GM19099 (cell line): ENCODE results near the gene DDX39B.

Experiments used
- POLR2A ChIP-seq: IDR thresholded peaks from 3 replicates; pipeline ENCODE4 v1.6.1; 2011; ENCODE audit warnings: low read depth; ENCODE audit not compliant: insufficient read length; ENCODE audit errors: extremely low read depth

The DDX39B gene

DNA sequence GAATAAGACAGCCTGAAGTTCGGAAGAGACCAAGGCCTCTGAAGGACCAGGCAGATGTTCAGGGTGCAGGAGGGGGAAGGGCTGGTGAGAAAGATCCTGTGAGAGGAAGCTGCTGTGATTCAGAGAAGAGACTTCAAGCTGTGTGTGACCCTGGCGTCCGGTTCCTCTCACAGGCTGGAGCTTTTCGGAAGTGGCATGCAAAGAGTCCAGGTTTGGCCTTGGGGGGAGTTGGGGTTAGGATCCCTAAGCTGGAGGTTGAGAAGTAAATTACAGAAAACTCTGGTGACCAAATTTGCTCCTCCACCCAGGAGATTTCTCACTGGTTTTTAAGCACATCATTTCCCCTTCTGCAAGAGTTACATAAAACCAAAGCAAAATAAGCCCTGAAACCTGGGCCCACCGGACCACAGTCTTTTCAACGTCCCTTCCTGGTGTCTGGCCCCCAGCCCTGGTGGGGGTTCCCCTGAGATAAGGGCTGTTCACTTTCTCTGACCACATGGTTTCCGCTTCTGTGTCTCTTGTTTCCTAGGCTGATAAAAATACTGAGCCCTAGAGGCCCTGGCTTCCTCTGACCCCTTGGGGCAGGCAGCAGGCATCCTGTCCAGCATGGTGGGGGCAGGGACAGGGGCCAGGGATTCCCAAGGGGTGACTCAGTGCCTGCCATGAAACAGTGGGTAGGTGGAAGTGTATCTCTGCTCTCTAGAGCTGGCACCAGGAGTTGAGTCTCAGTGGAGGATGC lies 18.3 kb upstream of the DDX39B start:
- peak; percentile 52 for TF ChIP-seq POLR2A

GRCh38 chr6:31559606-31559957 lies 17.8 kb upstream of the DDX39B start:
- TF ChIP-seq POLR2A, result no peak

GRCh38 chr6:31558631-31559500 lies 17.1 kb upstream of the DDX39B start:
- TF ChIP-seq POLR2A, result peak; percentile 58

DNA sequence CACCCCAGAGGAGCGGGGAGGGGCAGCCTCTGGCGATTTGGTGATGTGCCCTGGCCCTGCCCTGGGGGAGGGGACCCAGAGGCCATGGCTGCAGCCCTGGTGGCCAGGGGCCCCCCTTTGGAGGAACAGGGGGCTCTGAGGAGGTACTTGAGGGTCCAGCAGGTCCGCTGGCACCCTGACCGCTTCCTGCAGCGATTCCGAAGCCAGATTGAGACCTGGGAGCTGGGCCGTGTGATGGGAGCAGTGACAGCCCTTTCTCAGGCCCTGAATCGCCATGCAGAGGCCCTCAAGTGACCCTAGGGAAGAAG lies 16.5 kb upstream of the DDX39B start:
- no peak for TF ChIP-seq POLR2A

DNA sequence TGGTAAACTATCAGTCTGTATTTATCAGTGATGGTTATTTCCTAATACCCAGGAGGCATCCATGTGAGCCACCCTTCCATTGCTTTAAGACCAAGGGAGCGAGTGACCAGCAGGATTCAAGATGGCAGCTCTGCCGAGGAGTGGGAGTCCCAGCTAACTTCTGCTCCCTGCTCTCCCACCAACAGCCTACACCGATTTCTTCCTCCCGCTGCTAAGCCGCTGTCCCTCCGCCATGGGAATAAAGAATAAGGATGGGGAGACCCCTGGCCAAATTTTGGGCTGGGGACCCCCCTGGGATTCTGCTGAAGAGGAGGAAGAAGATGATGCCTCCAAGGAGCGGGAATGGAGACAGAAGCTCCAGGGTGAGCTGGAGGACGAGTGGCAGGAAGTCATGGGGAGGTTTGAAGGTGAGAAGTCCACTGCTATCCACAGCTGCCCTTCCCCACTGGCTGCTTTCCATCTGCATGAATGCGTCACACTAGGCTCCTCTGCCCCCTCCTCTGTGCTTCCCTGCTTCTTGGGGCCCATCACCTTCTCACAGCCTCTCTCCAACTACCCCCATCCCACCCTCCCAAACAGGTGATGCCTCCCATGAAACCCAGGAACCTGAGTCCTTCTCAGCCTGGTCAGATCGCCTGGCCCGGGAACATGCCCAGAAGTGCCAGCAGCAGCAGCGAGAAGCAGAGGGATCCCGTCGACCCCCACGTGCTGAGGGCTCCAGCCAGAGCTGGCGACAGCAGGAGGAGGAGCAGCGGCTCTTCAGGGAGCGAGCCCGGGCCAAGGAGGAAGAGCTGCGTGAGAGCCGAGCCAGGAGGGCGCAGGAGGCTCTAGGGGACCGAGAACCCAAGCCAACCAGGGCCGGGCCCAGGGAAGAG lies 15.9 kb upstream of the DDX39B start:
- no peak for TF ChIP-seq POLR2A

DNA sequence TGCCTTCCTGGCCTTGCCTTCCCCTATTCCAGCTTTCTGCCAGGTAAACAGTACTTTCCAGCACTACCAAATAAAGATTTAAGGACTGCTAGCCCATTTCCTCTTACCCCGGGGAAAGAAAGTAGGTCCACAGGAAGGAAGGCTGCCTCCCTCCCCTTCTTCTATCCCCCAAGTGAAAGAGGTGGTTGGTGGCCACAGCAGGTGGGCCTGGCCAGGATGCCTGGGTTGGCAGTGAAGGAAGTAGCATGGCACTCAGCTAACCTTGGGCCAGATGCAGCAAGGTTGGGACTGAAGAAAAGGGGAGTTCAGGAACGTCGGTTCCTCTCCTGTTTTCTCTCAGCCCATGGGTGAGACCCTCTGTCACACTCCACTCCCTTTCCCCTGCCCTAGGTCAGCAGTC lies 14.5 kb upstream of the DDX39B start:
- TF ChIP-seq POLR2A, result no peak

GRCh38 chr6:31548544-31548873 lies 6.7 kb upstream of the DDX39B start:
- no peak for TF ChIP-seq POLR2A

DNA sequence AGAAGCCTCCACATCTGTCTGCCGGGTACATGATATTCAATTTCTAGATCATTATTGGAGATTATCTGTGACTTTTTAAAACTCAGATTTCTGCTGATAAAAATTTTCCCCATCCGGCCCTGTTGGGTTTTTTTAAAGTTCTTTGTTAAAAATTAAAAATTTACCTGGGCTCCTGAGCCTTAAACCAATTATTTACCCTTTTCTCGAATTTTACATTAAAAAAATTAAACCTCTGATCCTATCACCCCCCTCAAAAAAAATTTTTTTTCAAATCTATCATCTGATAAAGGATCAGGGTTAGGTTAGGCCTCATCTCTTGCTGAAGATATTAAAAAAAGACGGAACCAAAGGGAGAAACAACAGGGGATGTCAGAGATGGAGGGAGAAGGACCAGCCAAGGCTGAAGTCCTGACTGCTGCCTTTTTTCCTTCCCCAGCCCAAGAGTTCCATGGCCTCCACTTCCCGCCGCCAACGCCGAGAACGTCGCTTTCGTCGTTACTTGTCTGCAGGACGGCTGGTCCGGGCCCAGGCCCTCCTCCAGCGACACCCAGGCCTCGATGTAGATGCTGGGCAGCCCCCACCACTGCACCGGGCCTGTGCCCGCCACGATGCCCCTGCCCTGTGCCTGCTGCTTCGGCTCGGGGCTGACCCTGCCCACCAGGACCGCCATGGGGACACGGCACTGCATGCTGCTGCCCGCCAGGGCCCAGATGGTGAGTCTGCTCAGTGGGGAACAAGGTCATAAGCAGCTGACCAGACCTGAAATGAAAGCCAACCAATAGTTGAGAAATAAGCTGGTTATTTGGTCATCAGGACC lies 6.1 kb upstream of the DDX39B start:
- no peak for TF ChIP-seq POLR2A

GRCh38 chr6:31546958-31547726 lies 5.3 kb upstream of the DDX39B start, which contains the start of gene NFKBIL1:
NFKBIL1 (plus strand) TSS chr6:31547608; CDS start chr6:31547695, 87 bp downstream.
- peak; percentile 50 for TF ChIP-seq POLR2A

GRCh38 chr6:31546339-31546957 lies 4.6 kb upstream of the DDX39B start, which contains the start of gene ATP6V1G2:
ATP6V1G2 (minus strand) TSS chr6:31546608; CDS start chr6:31546559, 49 bp downstream.
- TF ChIP-seq POLR2A, result no peak

DNA sequence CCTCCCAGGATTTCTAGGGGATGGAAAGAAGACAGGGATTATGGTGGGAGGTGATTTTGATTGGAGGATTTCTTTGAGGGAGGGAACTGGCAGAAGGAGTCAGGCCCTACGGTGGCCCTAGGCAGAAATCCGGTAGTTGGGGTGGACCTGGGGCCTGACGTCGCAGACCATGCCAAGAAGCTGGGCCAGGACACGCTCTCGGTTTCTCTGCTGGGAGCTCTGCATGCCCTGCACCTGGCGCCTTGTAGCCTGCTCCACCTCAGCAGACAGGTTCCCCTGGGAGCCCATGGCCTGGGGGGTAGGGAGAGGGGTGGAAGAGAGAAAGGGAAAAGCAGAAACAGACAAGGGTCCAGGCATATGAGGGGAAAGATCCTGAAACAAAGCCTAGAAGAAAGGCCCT lies 3.5 kb upstream of the DDX39B start:
- TF ChIP-seq POLR2A, result no peak

DNA sequence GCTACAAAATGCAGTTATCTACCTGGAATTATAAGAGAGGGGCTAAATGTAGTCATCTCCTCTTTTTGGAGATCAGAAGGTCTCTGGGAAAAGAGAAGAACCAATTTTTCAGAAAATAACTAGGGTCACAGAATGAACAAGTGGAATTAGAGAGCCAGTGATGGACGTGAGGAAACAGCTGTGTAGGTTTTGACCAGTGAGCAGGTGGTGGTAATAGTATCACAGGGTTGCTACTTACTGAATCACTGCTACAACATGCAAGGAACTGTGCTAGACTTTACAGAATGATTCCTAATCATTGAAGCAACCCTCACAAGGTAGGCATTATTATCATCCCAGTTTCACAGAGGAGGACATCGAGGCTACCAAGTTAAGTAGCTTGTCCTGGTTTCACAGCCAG lies 2.9 kb upstream of the DDX39B start:
- TF ChIP-seq POLR2A, result no peak

DNA sequence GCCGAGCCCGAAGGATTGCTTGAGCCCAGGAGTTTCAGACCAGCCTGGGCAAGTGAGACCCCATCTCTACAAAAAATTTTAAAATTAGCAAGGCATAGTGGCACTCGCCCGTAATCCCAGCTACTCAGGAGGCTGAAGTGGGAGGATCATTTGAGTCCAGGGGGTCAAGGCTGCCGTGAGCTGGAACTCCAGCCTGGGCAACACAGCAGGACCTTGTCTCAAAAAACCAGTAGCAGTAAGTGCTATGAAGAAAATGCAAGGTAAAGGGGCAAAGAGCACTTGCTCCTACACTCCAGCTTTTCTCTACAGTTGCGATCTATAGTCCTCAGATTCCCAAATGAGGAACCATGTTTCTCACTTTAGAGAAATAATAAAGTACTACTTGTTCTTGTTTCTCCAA lies 1.8 kb upstream of the DDX39B start:
- TF ChIP-seq POLR2A, result no peak
